HepG2 (cell line): ENCODE results near the gene PSMB1. TPM values are rescaled to one million over a fixed set of nuclear protein-coding genes. Genes with fewer than 3 reads are reported as not detected.

ENCODE experiments used
- ELF1 ChIP-seq: sonication (generic); formaldehyde crosslinking; IDR thresholded peaks from 2 replicates; pipeline ENCODE4 v1.4.0; 2020; ENCODE audit warnings: missing genetic modification reagents
- ERF ChIP-seq: IDR thresholded peaks from 2 replicates; pipeline ENCODE4 v1.6.1; 2018; ENCODE audit warnings: missing biosample characterization, missing genetic modification reagents
- HMG20B ChIP-seq: conservative IDR thresholded peaks from 2 replicates; pipeline ENCODE4 v1.6.1; 2016; ENCODE audit warnings: missing genetic modification reagents, missing compliant biosample characterization
- IRX3 ChIP-seq: sonication (generic); formaldehyde crosslinking; IDR thresholded peaks from 2 replicates; pipeline ENCODE4 v1.8.1; 2023; ENCODE audit warnings: mild to moderate bottlenecking, low read depth, missing genetic modification reagents, borderline replicate concordance
- KDM2A ChIP-seq: sonication (generic); formaldehyde crosslinking; IDR thresholded peaks from 2 replicates; pipeline ENCODE4 v1.4.0; 2020; ENCODE audit warnings: low read depth, missing genetic modification reagents, borderline replicate concordance
- NR2C2 ChIP-seq: sonication (generic); formaldehyde crosslinking; IDR thresholded peaks from 2 replicates; pipeline ENCODE4 v1.4.0; 2020; ENCODE audit warnings: missing genetic modification reagents, mild to moderate bottlenecking, moderate library complexity, borderline replicate concordance
- SCMH1 ChIP-seq: sonication (generic); formaldehyde crosslinking; IDR thresholded peaks from 2 replicates; pipeline ENCODE4 v1.9.0; 2021; ENCODE audit warnings: missing genetic modification reagents, mild to moderate bottlenecking, borderline replicate concordance
- SETDB1 ChIP-seq: sonication (generic); formaldehyde crosslinking; IDR thresholded peaks from 2 replicates; pipeline ENCODE4 v1.5.1; 2020; ENCODE audit warnings: missing genetic modification reagents, mild to moderate bottlenecking, borderline replicate concordance
- SNRNP70 ChIP-seq: fragments of 200-400 bp; formaldehyde crosslinking; IDR thresholded peaks from 2 replicates; pipeline ENCODE4 v1.6.1; 2017; ENCODE audit warnings: mild to moderate bottlenecking, low read depth, low read length, moderate library complexity
- SP1 ChIP-seq, 2 experiments: fragments of 450-650 bp in 1 of 2; sonication (generic) in 1 of 2; formaldehyde crosslinking in 1 of 2; IDR thresholded peaks; 2 replicates each; pipeline versions ENCODE4 v1.4.0 to v1.6.1; 2016 to 2020; ENCODE audit warnings: missing genetic modification reagents in 1 of 2
- THRA ChIP-seq: sonication (generic); formaldehyde crosslinking; IDR thresholded peaks from 2 replicates; pipeline ENCODE4 v1.4.0; 2020; ENCODE audit warnings: missing genetic modification reagents, borderline replicate concordance
- ZBTB25 ChIP-seq: IDR thresholded peaks from 2 replicates; pipeline ENCODE4 v1.6.1; 2018; ENCODE audit warnings: missing genetic modification reagents
- ZNF567 ChIP-seq: sonication (generic); formaldehyde crosslinking; IDR thresholded peaks from 2 replicates; pipeline ENCODE4 v1.8.1; 2023; ENCODE audit warnings: mild to moderate bottlenecking, missing genetic modification reagents, borderline replicate concordance
- ZNF605 ChIP-seq: sonication (generic); formaldehyde crosslinking; IDR thresholded peaks from 2 replicates; pipeline ENCODE4 v1.8.0; 2022; ENCODE audit warnings: mild to moderate bottlenecking, missing genetic modification reagents
- ZNF629 ChIP-seq: sonication (generic); formaldehyde crosslinking; conservative IDR thresholded peaks from 2 replicates; pipeline ENCODE4 v1.5.0; 2020; ENCODE audit warnings: missing genetic modification reagents
- ZNF703 ChIP-seq: sonication (generic); formaldehyde crosslinking; IDR thresholded peaks from 2 replicates; pipeline ENCODE4 v1.5.1; 2020; ENCODE audit warnings: missing genetic modification reagents, mild to moderate bottlenecking, moderate library complexity, borderline replicate concordance
- ZNF879 ChIP-seq: sonication (generic); formaldehyde crosslinking; IDR thresholded peaks from 2 replicates; pipeline ENCODE4 v1.8.1; 2023; ENCODE audit warnings: missing genetic modification reagents
- ZSCAN5A ChIP-seq: sonication (generic); formaldehyde crosslinking; IDR thresholded peaks from 2 replicates; pipeline ENCODE4 v1.8.0; 2022; ENCODE audit warnings: mild to moderate bottlenecking, missing genetic modification reagents, borderline replicate concordance
- polyA plus RNA-seq, 8 experiments: library from polyadenylated mRNA; depleted of rRNA in 3 of 8; stranded (reverse) in 7 of 8; unstranded in 1 of 8; fragments of >200 nt; fragmentation: Illumina TruSeq in 4 of 8; extraction: Trizol in 4 of 8; gene quantifications; 2 replicates each; pipeline versions ENCODE4 v1.2.1 to v1.2.3, GENCODE V29; 2011 to 2016; ENCODE audit warnings: low read depth in 4 of 8, missing spikeins in 1 of 8, mixed read lengths in 1 of 8; ENCODE audit not compliant: insufficient read depth in 1 of 8
- total RNA-seq, 5 experiments: library from RNA; depleted of rRNA; stranded (reverse); fragments of >200 nt; fragmentation: Illumina TruSeq; extraction: Trizol; gene quantifications; 2 replicates each; pipeline ENCODE4 v1.2.3, GENCODE V29; 2016; ENCODE audit warnings: low read depth in 1 of 5
- TF ChIP-seq, protein P1 (sequence below): sonication (generic); formaldehyde crosslinking; IDR thresholded peaks from 2 replicates; pipeline ENCODE4 v1.4.0; 2020; ENCODE audit warnings: missing genetic modification reagents; ENCODE audit errors: not compliant biosample characterization
- TF ChIP-seq, protein P2 (sequence below): IDR thresholded peaks from 2 replicates; pipeline ENCODE4 v1.6.1; 2018; ENCODE audit warnings: missing genetic modification reagents, mild to moderate bottlenecking, missing compliant biosample characterization
- TF ChIP-seq, protein P3 (sequence below): IDR thresholded peaks from 2 replicates; pipeline ENCODE4 v1.6.1; 2016

The PSMB1 gene
- total and polyA plus RNA-seq, 2 of the 13 experiments (the other 11 are each of a cell fraction or from before 2014, with no cell fraction given): 528 to 592 TPM

GRCh38 chr6:170584181-170584953 lies 31.3 kb upstream of the PSMB1 start, which contains the start of gene PDCD2 (continued):
- TF ChIP-seq ZNF629 (0 out of 2 replicates have a peak, but pooled peaks have one; percentile 40), ZNF567 (CRISPR knock-in tag) (no peak), HMG20B (CRISPR knock-in tag) (no peak), KDM2A (CRISPR knock-in tag) (peak; percentile 84), ZNF605 (CRISPR knock-in tag) (peak; percentile 67; the same call in 1 of the 2 replicates), ZSCAN5A (CRISPR knock-in tag) (peak; percentile 90; the same call in 1 of the 2 replicates), IRX3 (CRISPR knock-in tag) (peak; percentile 93; the same call in 1 of the 2 replicates), ELF1 (CRISPR knock-in tag) (peak; percentile 93), SNRNP70 (no peak), SCMH1 (CRISPR knock-in tag) (no peak), ERF (no peak), SP1 (IDR thresholded peaks at IDR 0.05) (no peak), SP1 (CRISPR knock-in tag; IDR thresholded peaks at IDR 0.05) (peak; percentile 78), SETDB1 (CRISPR knock-in tag) (no peak), ZBTB25 (CRISPR knock-in tag) (no peak), THRA (CRISPR knock-in tag) (peak; percentile 38; the same call in 1 of the 2 replicates), NR2C2 (peak; percentile 80), ZNF879 (CRISPR knock-in tag) (no peak; the same call in 1 of the 2 replicates), ZNF703 (CRISPR knock-in tag) (no peak)
- TF ChIP-seq, protein P1, sequence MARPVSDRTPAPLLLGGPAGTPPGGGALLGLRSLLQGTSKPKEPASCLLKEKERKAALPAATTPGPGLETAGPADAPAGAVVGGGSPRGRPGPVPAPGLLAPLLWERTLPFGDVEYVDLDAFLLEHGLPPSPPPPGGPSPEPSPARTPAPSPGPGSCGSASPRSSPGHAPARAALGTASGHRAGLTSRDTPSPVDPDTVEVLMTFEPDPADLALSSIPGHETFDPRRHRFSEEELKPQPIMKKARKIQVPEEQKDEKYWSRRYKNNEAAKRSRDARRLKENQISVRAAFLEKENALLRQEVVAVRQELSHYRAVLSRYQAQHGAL (CRISPR knock-in tag): peak; percentile 94
- TF ChIP-seq, protein P2, sequence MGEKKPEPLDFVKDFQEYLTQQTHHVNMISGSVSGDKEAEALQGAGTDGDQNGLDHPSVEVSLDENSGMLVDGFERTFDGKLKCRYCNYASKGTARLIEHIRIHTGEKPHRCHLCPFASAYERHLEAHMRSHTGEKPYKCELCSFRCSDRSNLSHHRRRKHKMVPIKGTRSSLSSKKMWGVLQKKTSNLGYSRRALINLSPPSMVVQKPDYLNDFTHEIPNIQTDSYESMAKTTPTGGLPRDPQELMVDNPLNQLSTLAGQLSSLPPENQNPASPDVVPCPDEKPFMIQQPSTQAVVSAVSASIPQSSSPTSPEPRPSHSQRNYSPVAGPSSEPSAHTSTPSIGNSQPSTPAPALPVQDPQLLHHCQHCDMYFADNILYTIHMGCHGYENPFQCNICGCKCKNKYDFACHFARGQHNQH: peak; percentile 77
- TF ChIP-seq, protein P3, sequence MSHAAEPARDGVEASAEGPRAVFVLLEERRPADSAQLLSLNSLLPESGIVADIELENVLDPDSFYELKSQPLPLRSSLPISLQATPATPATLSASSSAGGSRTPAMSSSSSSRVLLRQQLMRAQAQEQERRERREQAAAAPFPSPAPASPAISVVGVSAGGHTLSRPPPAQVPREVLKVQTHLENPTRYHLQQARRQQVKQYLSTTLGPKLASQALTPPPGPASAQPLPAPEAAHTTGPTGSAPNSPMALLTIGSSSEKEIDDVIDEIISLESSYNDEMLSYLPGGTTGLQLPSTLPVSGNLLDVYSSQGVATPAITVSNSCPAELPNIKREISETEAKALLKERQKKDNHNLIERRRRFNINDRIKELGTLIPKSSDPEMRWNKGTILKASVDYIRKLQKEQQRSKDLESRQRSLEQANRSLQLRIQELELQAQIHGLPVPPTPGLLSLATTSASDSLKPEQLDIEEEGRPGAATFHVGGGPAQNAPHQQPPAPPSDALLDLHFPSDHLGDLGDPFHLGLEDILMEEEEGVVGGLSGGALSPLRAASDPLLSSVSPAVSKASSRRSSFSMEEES (CRISPR knock-in tag): 0 out of 2 replicates have a peak, but pooled peaks have one; percentile 10
